Fibroblast of pulmonary artery (primary cell): Measurements from ENCODE around the gene CDH23.

Experiments
- DNase-seq: peaks from one replicate; pipeline ENCODE4 v3.0.0-alpha.2; 2010; ENCODE audit warnings: low read depth
- H3K4me3 ChIP-seq: replicated peaks from 2 replicates; pipeline ENCODE4 v1.5.1; 2011; ENCODE audit warnings: low read depth, mild to moderate bottlenecking, control low read depth, low read length, moderate library complexity
- TF ChIP-seq, protein P1 (sequence below): IDR thresholded peaks from 2 replicates; pipeline ENCODE4 v1.5.1; 2011; ENCODE audit warnings: mild to moderate bottlenecking, control low read depth, low read length, inconsistent platforms; ENCODE audit errors: missing control alignments

The CDH23 gene

DNA sequence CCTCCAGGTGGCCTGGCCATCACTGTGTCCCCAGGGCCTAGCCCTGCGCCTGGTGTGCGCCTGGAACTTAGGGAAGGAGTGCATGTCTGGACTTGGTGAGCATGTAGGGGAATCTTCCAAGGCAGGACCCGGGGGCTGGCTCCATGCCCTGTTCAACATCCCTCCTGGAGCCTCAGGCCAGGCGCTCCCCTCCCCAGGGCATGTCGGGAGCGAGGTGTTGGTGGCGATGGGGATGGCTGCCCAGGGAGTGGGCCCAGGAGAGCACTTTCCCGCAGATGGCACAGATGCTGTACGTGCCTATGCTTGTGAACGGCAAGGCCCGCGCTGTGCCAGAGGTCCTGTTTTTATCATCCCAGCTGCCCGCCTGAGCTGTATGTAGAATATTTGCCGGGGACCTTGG, 55.0 kb downstream of the CDH23 start:
- no peak for DNase-seq
- no peak overlapping the region for H3K4me3 ChIP-seq
- TF ChIP-seq, protein P1, sequence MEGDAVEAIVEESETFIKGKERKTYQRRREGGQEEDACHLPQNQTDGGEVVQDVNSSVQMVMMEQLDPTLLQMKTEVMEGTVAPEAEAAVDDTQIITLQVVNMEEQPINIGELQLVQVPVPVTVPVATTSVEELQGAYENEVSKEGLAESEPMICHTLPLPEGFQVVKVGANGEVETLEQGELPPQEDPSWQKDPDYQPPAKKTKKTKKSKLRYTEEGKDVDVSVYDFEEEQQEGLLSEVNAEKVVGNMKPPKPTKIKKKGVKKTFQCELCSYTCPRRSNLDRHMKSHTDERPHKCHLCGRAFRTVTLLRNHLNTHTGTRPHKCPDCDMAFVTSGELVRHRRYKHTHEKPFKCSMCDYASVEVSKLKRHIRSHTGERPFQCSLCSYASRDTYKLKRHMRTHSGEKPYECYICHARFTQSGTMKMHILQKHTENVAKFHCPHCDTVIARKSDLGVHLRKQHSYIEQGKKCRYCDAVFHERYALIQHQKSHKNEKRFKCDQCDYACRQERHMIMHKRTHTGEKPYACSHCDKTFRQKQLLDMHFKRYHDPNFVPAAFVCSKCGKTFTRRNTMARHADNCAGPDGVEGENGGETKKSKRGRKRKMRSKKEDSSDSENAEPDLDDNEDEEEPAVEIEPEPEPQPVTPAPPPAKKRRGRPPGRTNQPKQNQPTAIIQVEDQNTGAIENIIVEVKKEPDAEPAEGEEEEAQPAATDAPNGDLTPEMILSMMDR: no peak

DNA sequence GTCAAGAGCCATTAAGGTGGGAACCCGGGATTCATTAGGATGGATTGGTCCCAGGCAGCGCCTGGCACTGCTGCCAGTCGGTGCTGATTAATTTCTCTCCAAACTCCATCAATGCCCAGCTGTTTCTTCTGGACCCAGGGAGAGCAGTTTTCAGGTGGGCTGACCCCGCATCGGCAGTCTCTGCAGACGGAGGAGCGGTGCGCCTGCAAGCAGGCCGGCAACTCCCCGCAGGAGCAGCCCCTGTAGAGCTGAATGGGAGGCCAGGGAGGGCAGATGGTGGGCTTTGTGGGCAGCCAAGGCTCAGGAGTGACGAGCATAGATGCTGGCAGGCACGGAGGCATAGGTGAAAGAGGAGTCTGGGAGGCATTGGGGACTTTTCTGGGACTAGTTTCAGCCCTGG, 56.5 kb downstream of the CDH23 start:
- TF ChIP-seq, protein P1: no peak

DNA sequence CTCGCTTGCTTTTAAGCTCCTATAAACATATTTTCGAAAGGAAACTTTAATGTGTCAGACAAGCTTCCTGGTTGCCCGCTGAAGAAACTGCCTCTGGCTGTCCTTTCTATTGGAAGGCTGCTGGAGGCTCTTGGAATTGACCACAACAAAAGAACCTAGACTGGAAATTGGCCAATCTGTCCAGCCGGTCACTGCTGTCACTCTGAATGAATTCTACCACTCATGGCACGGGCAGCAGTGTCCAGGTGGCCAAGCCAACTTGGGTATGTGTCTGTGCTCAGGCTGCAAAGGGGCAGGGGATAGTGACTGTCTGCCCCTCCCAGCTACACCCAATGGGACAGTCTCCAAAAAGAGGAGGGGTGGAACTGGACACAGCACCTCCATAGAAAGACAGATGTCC, 57.6 kb downstream of the CDH23 start:
- DNase-seq: no peak
- TF ChIP-seq, protein P1: no peak
- H3K4me3 ChIP-seq: no peak overlapping the region

More for the DNA sequence above, 56.5 kb downstream of the CDH23 start:
- H3K4me3 ChIP-seq: no peak overlapping the region
- DNase-seq: no peak

DNA sequence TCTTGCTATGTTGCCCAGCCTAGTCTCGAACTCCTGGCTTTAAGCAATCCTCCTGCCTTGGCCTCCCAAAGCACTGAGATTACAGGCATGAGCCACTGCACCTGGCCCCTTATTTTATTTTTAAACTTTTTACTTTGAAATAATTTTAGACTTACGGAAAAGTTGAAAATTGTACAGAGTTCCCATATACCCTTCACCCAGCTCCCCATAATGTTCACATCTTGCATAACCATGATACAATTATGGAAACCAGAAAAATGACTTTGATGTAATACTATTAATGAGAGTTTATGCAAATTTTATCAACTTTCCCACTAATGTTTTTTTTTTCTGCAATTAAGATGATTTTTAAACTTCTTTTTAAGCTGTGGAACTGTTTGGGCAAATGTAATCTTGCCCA, 58.3 kb downstream of the CDH23 start:
- DNase-seq: no peak
- no peak overlapping the region for H3K4me3 ChIP-seq
- TF ChIP-seq, protein P1: no peak

DNA sequence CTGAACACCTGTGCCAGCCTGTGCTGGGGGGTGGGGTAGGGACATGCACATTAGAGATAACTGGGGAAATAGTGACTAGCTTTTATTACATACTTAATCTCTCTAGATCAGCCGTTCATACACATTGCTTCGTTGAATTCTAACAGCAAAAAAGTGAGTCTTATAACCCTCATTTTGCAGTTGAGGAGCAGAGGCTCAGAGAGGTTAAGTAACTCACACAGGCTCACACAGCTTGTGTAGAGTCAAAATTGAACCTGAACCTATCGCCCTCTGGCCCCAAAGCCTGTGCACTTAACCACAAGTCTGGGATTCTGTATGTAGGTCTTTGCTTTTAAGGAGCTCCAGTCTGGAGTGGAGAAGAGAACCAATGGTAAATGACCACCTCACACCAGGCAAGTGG, 59.9 kb downstream of the CDH23 start:
- no peak for DNase-seq
- no peak overlapping the region for H3K4me3 ChIP-seq
- TF ChIP-seq, protein P1: no peak

DNA sequence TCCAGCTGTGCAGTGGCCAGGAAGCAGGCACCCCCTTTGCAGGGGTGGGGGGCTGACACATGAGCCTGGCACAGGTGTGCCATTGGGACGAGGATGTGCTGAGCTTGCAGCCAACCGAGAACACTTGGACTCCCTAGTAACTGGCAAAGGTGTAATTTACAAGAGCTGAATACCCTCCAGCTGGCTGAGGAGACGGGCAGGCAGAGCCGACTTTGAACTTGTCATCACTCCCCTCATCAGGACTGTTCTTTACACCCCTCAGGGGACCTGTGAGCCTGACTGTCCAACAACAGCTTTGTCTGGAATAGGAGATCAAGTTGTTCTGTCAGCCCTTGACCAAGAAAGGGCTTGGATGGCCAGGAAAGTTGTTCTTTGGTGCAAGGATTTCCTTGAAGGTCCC, 61.2 kb downstream of the CDH23 start:
- DNase-seq: no peak
- H3K4me3 ChIP-seq: no peak overlapping the region
- TF ChIP-seq, protein P1: no peak

DNA sequence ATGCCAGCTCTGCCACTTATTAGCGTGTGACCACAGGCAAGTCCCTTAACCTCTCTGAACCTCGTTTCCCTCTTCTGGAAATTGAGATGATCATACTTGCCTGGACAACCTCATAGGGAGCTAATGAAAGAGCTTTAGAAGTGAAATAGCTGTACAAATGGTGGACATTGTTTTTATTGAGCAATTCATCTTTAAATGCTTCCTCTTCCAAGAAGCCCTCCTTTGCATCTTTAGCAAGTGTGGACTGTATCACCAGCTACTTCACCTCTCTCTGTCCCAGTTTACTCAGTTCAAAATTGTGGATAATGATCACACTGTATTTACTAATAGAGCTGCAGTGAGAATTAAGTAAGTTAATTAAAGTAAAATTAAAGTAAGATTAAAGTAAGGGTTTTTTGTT, 61.7 kb downstream of the CDH23 start:
- DNase-seq: no peak
- TF ChIP-seq, protein P1: no peak
- H3K4me3 ChIP-seq: no peak overlapping the region
